Mesenchymal stem cell (in vitro differentiated cells and primary cell): Measurements from ENCODE around the gene MEIOB.
A peak's percentile ranks its signal among the peaks of the same experiment; 100 is the strongest.
"Not testable (repeated sequence)": the region's sequence is repeated elsewhere in the genome, so short reads cannot be mapped to it uniquely, and the experiment has no call there.

ENCODE experiments used
- DNase-seq: peaks from one replicate; pipeline ENCODE4 v3.0.0-alpha.2; 2013
- H2AFZ ChIP-seq: one replicate; pipeline ENCODE4 v1.6.1; 2013; ENCODE audit warnings: low read depth, mild to moderate bottlenecking, control low read depth, inconsistent platforms, low read length, moderate library complexity
- H2AK5ac ChIP-seq: 2 replicates; pipeline ENCODE4 v1.6.1; 2013; ENCODE audit warnings: low read length, moderate library complexity, mild to moderate bottlenecking, inconsistent platforms; ENCODE audit not compliant: severe bottlenecking
- H2BK120ac ChIP-seq: one replicate; pipeline ENCODE4 v1.6.1; 2013; ENCODE audit warnings: low read depth, mild to moderate bottlenecking, inconsistent platforms, low read length, moderate library complexity
- H2BK12ac ChIP-seq, 2 experiments: one replicate each; pipeline ENCODE4 v1.6.1; 2013; ENCODE audit warnings: inconsistent platforms in 2 of 2, low read length in 2 of 2, mild to moderate bottlenecking in 2 of 2, moderate library complexity in 2 of 2, control low read depth in 1 of 2
- H2BK15ac ChIP-seq: one replicate; pipeline ENCODE4 v1.6.1; 2013; ENCODE audit warnings: mild to moderate bottlenecking, low read depth, inconsistent platforms; ENCODE audit not compliant: poor library complexity, severe bottlenecking
- H2BK5ac ChIP-seq: 2 replicates; pipeline ENCODE4 v1.6.1; 2013; ENCODE audit warnings: low read depth, mild to moderate bottlenecking, low read length, control low read depth, inconsistent platforms; ENCODE audit not compliant: poor library complexity, severe bottlenecking
- H3K14ac ChIP-seq, 2 experiments: one replicate each; pipeline ENCODE4 v1.6.1; 2013; ENCODE audit warnings: inconsistent platforms in 2 of 2, low read length in 2 of 2, control low read depth in 1 of 2, mild to moderate bottlenecking in 1 of 2, moderate library complexity in 1 of 2
- H3K18ac ChIP-seq, 2 experiments: one replicate each; pipeline ENCODE4 v1.6.1; 2013; ENCODE audit warnings: inconsistent platforms in 2 of 2, low read length in 2 of 2, control low read depth in 1 of 2, low read depth in 1 of 2, mild to moderate bottlenecking in 1 of 2
- H3K23ac ChIP-seq, 2 experiments: one replicate each; pipeline ENCODE4 v1.6.1; 2013; ENCODE audit warnings: inconsistent platforms in 2 of 2, low read length in 2 of 2, mild to moderate bottlenecking in 2 of 2, moderate library complexity in 2 of 2, control low read depth in 1 of 2
- H3K27ac ChIP-seq: 2 replicates; pipeline ENCODE4 v1.5.1; 2013; ENCODE audit warnings: mild to moderate bottlenecking, moderate library complexity, low read length, control low read depth, inconsistent platforms; ENCODE audit not compliant: poor library complexity, severe bottlenecking
- H3K27me3 ChIP-seq, 2 experiments: 2 replicates each; pipeline versions ENCODE4 v1.6.1 to v1.7.0; 2013; ENCODE audit warnings: low read length in 2 of 2, mild to moderate bottlenecking in 2 of 2, moderate library complexity in 2 of 2, control low read depth in 1 of 2, inconsistent platforms in 1 of 2; ENCODE audit not compliant: control insufficient read depth in 1 of 2, insufficient read depth in 1 of 2
- H3K36me3 ChIP-seq, 2 experiments: 2 replicates each; pipeline versions ENCODE4 v1.6.1 to v1.7.0; 2013; ENCODE audit warnings: low read length in 2 of 2, control low read depth in 1 of 2, inconsistent platforms in 1 of 2, low read depth in 1 of 2, mild to moderate bottlenecking in 1 of 2; ENCODE audit not compliant: insufficient read depth in 2 of 2, control insufficient read depth in 1 of 2
- H3K4ac ChIP-seq, 2 experiments: one replicate each; pipeline ENCODE4 v1.6.1; 2013; ENCODE audit warnings: inconsistent platforms in 2 of 2, low read length in 2 of 2, mild to moderate bottlenecking in 2 of 2, moderate library complexity in 2 of 2, control low read depth in 1 of 2, low read depth in 1 of 2
- H3K4me1 ChIP-seq: 2 replicates; pipeline ENCODE4 v1.6.1; 2013; ENCODE audit warnings: low read depth, low read length, control low read depth; ENCODE audit not compliant: control insufficient read depth, insufficient read depth
- H3K4me2 ChIP-seq: 2 replicates; pipeline ENCODE4 v1.6.1; 2013; ENCODE audit warnings: low read length, mild to moderate bottlenecking, inconsistent platforms; ENCODE audit not compliant: poor library complexity, severe bottlenecking
- H3K4me3 ChIP-seq, 2 experiments: 2 replicates each; pipeline versions ENCODE4 v1.5.1 to v1.7.0; 2013; ENCODE audit warnings: low read length in 2 of 2, mild to moderate bottlenecking in 2 of 2, control low read depth in 1 of 2, low read depth in 1 of 2; ENCODE audit not compliant: insufficient read depth in 1 of 2
- H3K79me1 ChIP-seq: replicated peaks from 2 replicates; pipeline ENCODE4 v1.6.1; 2013; ENCODE audit warnings: mild to moderate bottlenecking, control low read depth, low read length, inconsistent platforms; ENCODE audit not compliant: poor library complexity, severe bottlenecking
- H3K9ac ChIP-seq: 2 replicates; pipeline ENCODE4 v1.7.0; 2013; ENCODE audit warnings: mild to moderate bottlenecking, low read length, moderate library complexity
- H3K9me3 ChIP-seq: 2 replicates; pipeline ENCODE4 v1.7.0; 2013; ENCODE audit warnings: mild to moderate bottlenecking, low read length; ENCODE audit not compliant: control insufficient read depth
- H4K8ac ChIP-seq: one replicate; pipeline ENCODE4 v1.6.1; 2013; ENCODE audit warnings: inconsistent platforms, mild to moderate bottlenecking, low read length, moderate library complexity
- H4K91ac ChIP-seq: one replicate; pipeline ENCODE4 v1.6.1; 2013; ENCODE audit warnings: mild to moderate bottlenecking, low read length, inconsistent platforms
- WGBS: methylation state at CpG from one replicate; pipeline ENCODE4 v1.1.7; 2013; ENCODE audit warnings: mixed read lengths; 5-methylcytosine and 5-hydroxymethylcytosine counted together

MEIOB gene

GRCh38 chr16:1799263-1799662 is 72.7 kb downstream of the MEIOB start:
- not testable (repeated sequence) for H3K4me1 ChIP-seq, H3K27me3 ChIP-seq, H3K9me3 ChIP-seq, H2BK12ac ChIP-seq, H3K36me3 ChIP-seq, H3K14ac ChIP-seq, H2AFZ ChIP-seq, H3K4me3 ChIP-seq, H3K4me2 ChIP-seq, H3K18ac ChIP-seq, DNase-seq, H3K23ac ChIP-seq, H2BK15ac ChIP-seq, H3K9ac ChIP-seq, H4K91ac ChIP-seq, H3K4ac ChIP-seq, H4K8ac ChIP-seq, H2AK5ac ChIP-seq, H3K79me1 ChIP-seq, H2BK120ac ChIP-seq, H3K27ac ChIP-seq, H2BK5ac ChIP-seq
- 82% methylated on average over 4 of the region's 5 CpGs for WGBS

- H3K27ac ChIP-seq, result no peak overlapping the region
- no peak overlapping the region for H3K18ac ChIP-seq
- H3K14ac ChIP-seq, result no peak overlapping the region
- 92% methylated on average over 32 of the region's 32 CpGs for WGBS
- no peak overlapping the region for H3K4ac ChIP-seq
- H2AK5ac ChIP-seq, result no peak overlapping the region
- H3K9ac ChIP-seq, result no peak overlapping the region
- no peak overlapping the region for H4K8ac ChIP-seq
- no peak overlapping the region for H2BK15ac ChIP-seq
- peaks cover 6 to 38% of the 10 kb centered on the region in 2 experiments for H3K36me3 ChIP-seq
- H2AFZ ChIP-seq, result no peak overlapping the region
- peaks cover 6% of the 10 kb centered on the region for H3K79me1 ChIP-seq
- no peak overlapping the region for H2BK5ac ChIP-seq
- peaks cover 6% of the 10 kb centered on the region for H3K4me1 ChIP-seq
- H3K23ac ChIP-seq, result no peak overlapping the region
- no peak overlapping the region for H4K91ac ChIP-seq
- H3K4me3 ChIP-seq, result no peak overlapping the region
- H3K4me2 ChIP-seq, result no peak overlapping the region
- no peak overlapping the region for H2BK120ac ChIP-seq
- peaks cover 7% of the 10 kb centered on the region for H3K9me3 ChIP-seq
- DNase-seq, result no peak
- H2BK12ac ChIP-seq, result no peak overlapping the region
- no peaks in the 10 kb centered on the region for H3K27me3 ChIP-seq
Measured at GRCh38 chr16:1794908-1795666, 76.9 kb downstream of the MEIOB start.

- no peak for DNase-seq
- H2BK12ac ChIP-seq, result no peak overlapping the region
- 77% methylated on average over 18 of the region's 18 CpGs for WGBS
- H3K14ac ChIP-seq, result no peak overlapping the region
- H3K36me3 ChIP-seq, result peaks cover 6 to 45% of the 10 kb centered on the region in 2 experiments
- no peak overlapping the region for H2BK5ac ChIP-seq
- H3K27me3 ChIP-seq, result no peaks in the 10 kb centered on the region
- no peak overlapping the region for H2AFZ ChIP-seq
- H4K8ac ChIP-seq, result no peak overlapping the region
- H2BK15ac ChIP-seq, result no peak overlapping the region
- no peak overlapping the region for H3K4me3 ChIP-seq
- no peak overlapping the region for H3K4me2 ChIP-seq
- H3K4ac ChIP-seq, result no peak overlapping the region
- H3K27ac ChIP-seq, result no peak overlapping the region
- no peak overlapping the region for H3K23ac ChIP-seq
- H3K9ac ChIP-seq, result no peak overlapping the region
- H2BK120ac ChIP-seq, result no peak overlapping the region
- H2AK5ac ChIP-seq, result no peak overlapping the region
- H3K18ac ChIP-seq, result no peak overlapping the region
- H3K9me3 ChIP-seq, result peaks cover 7% of the 10 kb centered on the region
- peaks cover 12% of the 10 kb centered on the region for H3K79me1 ChIP-seq
- peaks cover 6% of the 10 kb centered on the region for H3K4me1 ChIP-seq
- peak overlapping the region; percentile 39 for H4K91ac ChIP-seq
Measured at GRCh38 chr16:1794221-1794871, 77.6 kb downstream of the MEIOB start.

- Histone ChIP-seq H3K9me3 (peaks cover 7% of the 10 kb centered on the region), H2AFZ (no peak within 1 kb of the TSS), H3K27me3 (no peaks in the 10 kb centered on the region), H3K14ac (no peak within 1 kb of the TSS), H3K79me1 (peaks cover 13% of the 10 kb centered on the region), H2BK12ac (no peak within 1 kb of the TSS), H3K4me1 (peaks cover 6% of the 10 kb centered on the region), H3K4ac (no peak within 1 kb of the TSS), H3K4me2 (no peak within 1 kb of the TSS), H3K9ac (no peak within 1 kb of the TSS), H2AK5ac (no peak within 1 kb of the TSS), H2BK15ac (no peak within 1 kb of the TSS), H2BK5ac (no peak within 1 kb of the TSS), H3K27ac (no peak within 1 kb of the TSS), H4K8ac (peak within 1 kb of the TSS; percentile 20), H3K18ac (no peak within 1 kb of the TSS), H3K23ac (no peak within 1 kb of the TSS), H3K4me3 (no peak within 1 kb of the TSS), H4K91ac (peak within 1 kb of the TSS; percentile 39), H2BK120ac (no peak within 1 kb of the TSS), H3K36me3 (peaks cover 10 to 52% of the 10 kb centered on the region in 2 experiments)
- no peak for DNase-seq
- WGBS, result 95% methylated on average over 28 of the region's 28 CpGs
Measured at GRCh38 chr16:1793578-1794220, 78.3 kb downstream of the MEIOB start, which contains the start of gene IGFALS. Gene IGFALS, minus strand, starts transcription at chr16:1793705. Its CDS starts 53 bp downstream, at chr16:1793652.
